Upper lobe of left lung (tissue), 4 donors: Measurements from ENCODE around the gene HERC2.

Source experiments
- EP300 ChIP-seq, 4 donors: sonication (generic); formaldehyde crosslinking; IDR thresholded peaks; one replicate each; pipeline ENCODE4 v1.5.1; 2017; ENCODE audit warnings: antibody characterized with exemption in 4 of 4, control low read depth in 2 of 4
- POLR2A ChIP-seq, 4 donors: fragments of 450-650 bp; IDR thresholded peaks; one replicate each; pipeline ENCODE4 v1.5.1; 2016 to 2017; ENCODE audit warnings: antibody characterized with exemption in 4 of 4, mild to moderate bottlenecking in 2 of 4
- POLR2AphosphoS5 ChIP-seq, 2 donors: sonication (generic); formaldehyde crosslinking; IDR thresholded peaks; one replicate each; pipeline ENCODE4 v1.5.1; 2017; ENCODE audit warnings: antibody characterized with exemption in 2 of 2
- TF ChIP-seq, protein P1 (sequence below), 6 experiments: fragments of 450-650 bp in 4 of 6; fragments of 200-600 bp in 2 of 6; sonication (generic) in 2 of 6; IDR thresholded peaks; one replicate each; pipeline ENCODE4 v1.5.1; 2016 to 2019; ENCODE audit warnings: antibody characterized with exemption in 6 of 6

DNA sequence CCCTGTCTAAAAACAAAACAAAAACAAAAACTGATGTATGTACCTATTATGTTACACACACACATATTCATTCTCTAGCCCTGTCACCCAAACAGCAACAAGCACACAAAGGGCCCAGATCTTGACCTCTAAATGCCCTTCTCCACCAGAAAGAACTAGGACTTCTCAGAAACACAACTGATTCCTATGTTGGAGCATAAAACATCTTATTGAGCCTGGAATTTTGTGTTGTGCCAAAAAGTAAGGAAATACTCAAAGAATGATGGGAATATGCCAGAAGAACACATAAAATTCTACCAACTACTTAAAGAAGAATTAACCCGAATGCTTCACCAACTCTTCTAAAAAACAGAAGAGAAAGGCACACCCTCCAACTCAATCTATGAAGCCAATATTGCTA is 156.2 kb downstream of the HERC2 start:
- TF ChIP-seq, protein P1, sequence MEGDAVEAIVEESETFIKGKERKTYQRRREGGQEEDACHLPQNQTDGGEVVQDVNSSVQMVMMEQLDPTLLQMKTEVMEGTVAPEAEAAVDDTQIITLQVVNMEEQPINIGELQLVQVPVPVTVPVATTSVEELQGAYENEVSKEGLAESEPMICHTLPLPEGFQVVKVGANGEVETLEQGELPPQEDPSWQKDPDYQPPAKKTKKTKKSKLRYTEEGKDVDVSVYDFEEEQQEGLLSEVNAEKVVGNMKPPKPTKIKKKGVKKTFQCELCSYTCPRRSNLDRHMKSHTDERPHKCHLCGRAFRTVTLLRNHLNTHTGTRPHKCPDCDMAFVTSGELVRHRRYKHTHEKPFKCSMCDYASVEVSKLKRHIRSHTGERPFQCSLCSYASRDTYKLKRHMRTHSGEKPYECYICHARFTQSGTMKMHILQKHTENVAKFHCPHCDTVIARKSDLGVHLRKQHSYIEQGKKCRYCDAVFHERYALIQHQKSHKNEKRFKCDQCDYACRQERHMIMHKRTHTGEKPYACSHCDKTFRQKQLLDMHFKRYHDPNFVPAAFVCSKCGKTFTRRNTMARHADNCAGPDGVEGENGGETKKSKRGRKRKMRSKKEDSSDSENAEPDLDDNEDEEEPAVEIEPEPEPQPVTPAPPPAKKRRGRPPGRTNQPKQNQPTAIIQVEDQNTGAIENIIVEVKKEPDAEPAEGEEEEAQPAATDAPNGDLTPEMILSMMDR (IDR thresholded peaks at IDR 0.05): no peak
- TF ChIP-seq EP300 (IDR thresholded peaks at IDR 0.05) (no peak), POLR2A (IDR thresholded peaks at IDR 0.05) (no peak), POLR2AphosphoS5 (IDR thresholded peaks at IDR 0.05) (no peak)
